WERI-Rb-1 (cell line): Measurements from ENCODE around the gene PREP.

ENCODE experiments used
- DNase-seq: peaks from one replicate; pipeline ENCODE4 v3.0.0-alpha.2; 2020
- H3K27ac ChIP-seq: fragments of 250-450 bp; sonication (Bioruptor Pico); 2 replicates; pipeline ENCODE4 v1.5.1; 2020; ENCODE audit warnings: mild to moderate bottlenecking, moderate library complexity
- H3K27me3 ChIP-seq: fragments of 250-450 bp; sonication (Bioruptor Pico); 2 replicates; pipeline ENCODE4 v1.5.1; 2021; ENCODE audit warnings: mild to moderate bottlenecking, low read depth, moderate library complexity; ENCODE audit not compliant: insufficient read depth, severe bottlenecking
- H3K36me3 ChIP-seq: fragments of 250-450 bp; sonication (Bioruptor Pico); 2 replicates; pipeline ENCODE4 v1.5.1; 2020; ENCODE audit warnings: mild to moderate bottlenecking, moderate library complexity
- H3K4me3 ChIP-seq: 2 replicates; pipeline ENCODE4 v1.5.1; 2011; ENCODE audit warnings: low read depth, mild to moderate bottlenecking, control low read depth, low read length
- H3K9me3 ChIP-seq: fragments of 250-450 bp; sonication (Bioruptor Pico); 2 replicates; pipeline ENCODE4 v1.5.1; 2021; ENCODE audit warnings: mild to moderate bottlenecking, moderate library complexity; ENCODE audit not compliant: severe bottlenecking
- CTCF ChIP-seq: IDR thresholded peaks from 2 replicates; pipeline ENCODE4 v1.5.1; 2011; ENCODE audit warnings: low read depth, mild to moderate bottlenecking, control low read depth, inconsistent platforms, low read length

Gene PREP

GRCh38 chr6:105401247-105402089 is 1.4 kb downstream of the PREP start:
- no peak overlapping the region for H3K27ac ChIP-seq
- H3K36me3 ChIP-seq, result peaks cover 2% of the 10 kb centered on the region; the same call in 1 of the 2 replicates
- H3K9me3 ChIP-seq, result no peaks in the 10 kb centered on the region
- TF ChIP-seq CTCF, result no peak
- H3K4me3 ChIP-seq, result peak overlapping the region; percentile 87
- no peak for DNase-seq
- no peaks in the 10 kb centered on the region for H3K27me3 ChIP-seq

GRCh38 chr6:105400501-105400900 is 2.4 kb downstream of the PREP start:
- TF ChIP-seq CTCF, result no peak
- H3K9me3 ChIP-seq, result no peaks in the 10 kb centered on the region
- peaks cover 9% of the 10 kb centered on the region; the same call in 1 of the 2 replicates for H3K36me3 ChIP-seq
- no peaks in the 10 kb centered on the region for H3K27me3 ChIP-seq
- DNase-seq, result no peak
- no peak overlapping the region for H3K27ac ChIP-seq
- no peak overlapping the region for H3K4me3 ChIP-seq

GRCh38 chr6:105398859-105399258 is 4.0 kb downstream of the PREP start:
- no peak for TF ChIP-seq CTCF
- Histone ChIP-seq H3K27ac (no peak overlapping the region), H3K36me3 (peaks cover 9% of the 10 kb centered on the region; the same call in 1 of the 2 replicates), H3K9me3 (no peaks in the 10 kb centered on the region), H3K27me3 (no peaks in the 10 kb centered on the region), H3K4me3 (no peak overlapping the region)
- DNase-seq, result no peak

- DNase-seq, result no peak
- H3K4me3 ChIP-seq, result no peak overlapping the region
Observed at GRCh38 chr6:105397987-105398386, 4.9 kb downstream of the PREP start.

GRCh38 chr6:105391705-105392104 is 11.2 kb downstream of the PREP start:
- Histone ChIP-seq H3K27ac (no peak overlapping the region), H3K9me3 (no peaks in the 10 kb centered on the region), H3K27me3 (no peaks in the 10 kb centered on the region), H3K36me3 (peaks cover 7% of the 10 kb centered on the region; the same call in 1 of the 2 replicates), H3K4me3 (no peak overlapping the region)
- DNase-seq, result no peak
- no peak for TF ChIP-seq CTCF

More at GRCh38 chr6:105397987-105398386, 4.9 kb downstream of the PREP start:
- H3K9me3 ChIP-seq, result no peaks in the 10 kb centered on the region
- H3K27ac ChIP-seq, result no peak overlapping the region
- TF ChIP-seq CTCF, result no peak
- peaks cover 9% of the 10 kb centered on the region; the same call in 1 of the 2 replicates for H3K36me3 ChIP-seq
- H3K27me3 ChIP-seq, result no peaks in the 10 kb centered on the region
